Coronary artery (tissue), 2 donors: ENCODE results near the gene FAM3B.

Source experiments
- DNase-seq: peaks from one replicate; pipeline ENCODE4 v3.0.0-alpha.2; 2017; ENCODE audit warnings: low spot score
- H3K27ac ChIP-seq, 2 donors: fragments of 200-600 bp; sonication (generic); one replicate each; pipeline ENCODE4 v1.5.1; 2016 to 2019
- H3K4me3 ChIP-seq: fragments of 200-600 bp; sonication (generic); 2 replicates; pipeline ENCODE4 v1.5.1; 2016; ENCODE audit warnings: mild to moderate bottlenecking, moderate library complexity
- CTCF ChIP-seq: fragments of 200-600 bp; sonication (generic); IDR thresholded peaks from one replicate; pipeline ENCODE4 v1.5.1; 2019; ENCODE audit warnings: antibody characterized with exemption

Gene FAM3B

DNA sequence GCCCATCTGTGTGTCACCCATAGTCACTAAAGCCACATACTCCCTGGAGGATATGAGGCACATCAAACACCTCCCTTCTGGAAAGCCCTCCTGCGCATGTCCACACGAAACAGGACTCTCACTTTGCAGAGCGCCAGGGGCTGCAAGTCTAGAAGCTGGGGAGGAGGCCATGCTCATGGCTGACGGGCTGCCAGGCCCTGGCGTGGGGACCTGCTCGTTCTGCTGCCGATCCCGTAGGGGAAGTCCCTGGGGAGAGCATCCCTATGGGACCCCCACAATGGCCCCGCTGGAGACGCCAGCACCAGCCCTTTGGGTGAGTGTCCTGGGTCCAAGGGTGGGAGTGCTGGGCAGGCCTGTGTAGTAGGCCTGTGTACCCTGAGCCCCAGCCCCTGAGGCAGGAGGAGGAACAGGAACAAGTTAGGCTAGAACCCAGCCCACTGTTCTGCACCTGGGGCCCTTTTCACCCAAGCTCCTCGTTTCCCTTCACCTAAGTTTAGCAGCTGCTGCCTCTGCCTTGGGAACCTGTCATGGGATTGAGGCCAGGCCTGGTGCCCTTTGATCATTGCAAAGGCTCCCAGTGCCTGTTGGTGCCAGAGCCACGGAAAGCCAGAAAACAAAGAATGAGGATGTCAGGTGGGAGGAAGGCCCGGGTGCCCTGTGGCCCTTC lies 9.9 kb downstream of the FAM3B start:
- no peak overlapping the region for H3K27ac ChIP-seq
- no peak overlapping the region for H3K4me3 ChIP-seq
- DNase-seq: no peak
- no peak for TF ChIP-seq CTCF

DNA sequence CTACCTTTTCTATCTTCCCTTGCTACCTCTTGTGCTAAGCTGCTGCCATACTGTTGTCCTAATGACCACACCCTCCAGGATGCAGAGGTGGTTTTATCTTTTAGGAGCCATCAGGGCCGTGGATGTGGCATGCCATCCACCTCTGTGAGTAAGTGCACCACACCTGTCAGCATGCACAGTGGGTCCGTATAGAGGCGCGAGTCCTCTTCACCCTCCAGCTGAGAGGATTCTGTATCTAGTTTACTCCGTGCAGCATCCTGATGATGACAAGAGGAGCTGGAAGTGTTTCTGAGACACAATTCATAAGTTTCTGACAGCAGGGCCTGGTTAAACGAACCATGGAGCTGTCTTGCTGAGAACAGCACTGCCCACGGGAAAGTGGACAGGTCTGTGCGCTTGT lies 11.2 kb downstream of the FAM3B start:
- Histone ChIP-seq H3K4me3 (no peak overlapping the region), H3K27ac (no peak overlapping the region)
- TF ChIP-seq CTCF: no peak
- no peak for DNase-seq

DNA sequence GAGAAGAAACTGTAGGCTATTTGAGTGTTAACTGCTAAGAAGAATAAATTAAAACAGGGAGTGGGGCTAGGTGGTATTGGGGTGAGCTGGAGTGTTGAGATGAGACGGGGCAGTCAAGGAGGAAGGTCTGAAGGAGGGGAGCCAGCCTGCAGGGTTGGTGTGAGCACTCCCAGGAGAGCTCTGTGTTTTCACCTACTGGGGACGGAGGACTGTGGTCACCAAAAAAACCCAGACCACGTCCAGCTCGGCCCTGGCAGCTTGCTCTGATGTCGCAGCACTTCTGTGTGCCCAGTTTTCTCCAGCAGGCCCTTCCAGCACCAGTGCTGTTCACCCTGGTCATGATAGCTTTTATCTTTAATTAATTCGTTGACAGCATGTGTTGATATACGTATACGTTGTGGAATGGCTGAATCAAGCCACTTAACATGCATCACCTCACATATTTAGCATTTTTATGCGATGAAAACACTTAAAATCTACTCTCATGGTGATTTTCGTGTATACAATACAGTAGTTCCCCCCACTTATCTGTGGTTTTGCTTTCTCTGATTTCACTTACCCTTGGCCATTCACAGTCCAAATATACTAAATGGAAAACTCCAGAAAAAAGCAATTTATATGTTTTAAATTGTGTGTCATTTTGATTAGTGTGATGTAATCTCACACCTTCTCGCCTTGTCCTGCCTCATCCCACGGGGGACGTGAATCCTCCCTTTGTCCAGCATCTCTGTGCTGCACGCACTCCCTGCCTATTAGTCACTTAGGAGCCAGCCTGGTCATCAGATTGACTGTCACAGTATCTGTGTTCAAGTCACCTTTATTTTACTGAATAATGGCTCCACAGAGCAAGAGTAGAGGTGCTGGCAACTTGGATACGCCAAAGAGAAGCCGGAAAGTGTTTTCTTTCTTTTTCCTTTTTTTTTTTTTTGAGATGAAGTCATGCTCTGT lies 12.3 kb downstream of the FAM3B start:
- no peak overlapping the region for H3K4me3 ChIP-seq
- DNase-seq: no peak
- TF ChIP-seq CTCF: no peak
- H3K27ac ChIP-seq: no peak overlapping the region

DNA sequence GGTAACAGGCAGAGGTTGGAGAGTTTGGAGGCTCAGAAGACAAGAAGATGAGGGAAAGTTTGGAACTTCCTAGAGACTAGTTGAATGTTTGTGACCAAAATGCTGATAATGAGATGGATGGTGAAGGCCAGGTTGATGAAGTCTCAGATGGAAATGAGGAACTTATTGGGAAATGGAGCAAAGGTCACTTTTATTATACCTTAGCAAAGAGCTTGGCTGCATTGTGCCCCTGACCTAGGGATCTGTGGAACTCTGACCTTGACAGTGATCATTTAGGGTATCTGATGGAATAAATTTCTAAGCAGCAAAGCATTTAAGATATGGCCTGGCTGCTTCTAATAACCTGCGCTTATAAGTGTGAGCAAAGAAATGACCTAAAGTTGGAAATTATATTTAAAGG lies 17.2 kb downstream of the FAM3B start:
- TF ChIP-seq CTCF: no peak
- Histone ChIP-seq H3K4me3 (no peak overlapping the region), H3K27ac (no peak overlapping the region)
- DNase-seq: no peak

DNA sequence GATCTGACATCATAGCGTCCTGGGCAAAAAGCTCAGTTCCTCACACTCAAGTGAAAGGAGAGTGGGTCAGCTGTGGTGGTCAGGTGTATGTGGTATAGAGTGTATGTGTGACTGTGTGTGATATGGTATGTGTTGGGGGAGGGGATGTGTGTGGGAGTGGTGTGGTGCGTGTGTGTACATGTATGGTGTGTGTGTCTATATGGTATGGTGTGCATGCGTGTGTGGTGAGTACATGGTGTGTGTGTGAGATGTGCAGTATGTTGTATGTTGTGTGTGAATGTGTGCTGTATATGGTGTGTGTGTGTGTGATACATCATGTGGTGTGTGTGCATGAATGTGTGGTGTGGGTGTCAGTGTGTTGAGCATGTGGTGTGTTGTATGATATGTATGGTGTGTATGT lies 20.9 kb downstream of the FAM3B start:
- Histone ChIP-seq H3K27ac (no peak overlapping the region), H3K4me3 (no peak overlapping the region)
- TF ChIP-seq CTCF: no peak
- no peak for DNase-seq

DNA sequence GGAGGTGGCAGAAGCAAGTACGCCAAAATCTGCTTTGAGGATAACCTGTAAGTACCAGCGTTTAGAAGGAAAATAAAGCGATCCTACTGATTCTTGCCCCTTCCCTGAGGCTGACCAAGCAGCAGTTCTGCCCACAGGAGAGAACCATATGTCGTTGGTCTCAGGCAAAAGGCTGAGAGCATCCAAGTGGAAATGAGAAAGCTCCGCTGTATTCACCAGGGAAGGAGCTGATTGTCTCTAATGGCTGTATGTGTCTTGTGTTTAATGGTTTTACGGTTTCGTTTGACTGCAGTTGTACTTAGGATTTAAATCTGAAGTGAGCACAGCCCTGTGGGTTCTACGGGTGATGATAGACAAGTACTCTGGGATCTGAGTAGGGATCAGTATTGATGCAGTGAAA lies 21.9 kb downstream of the FAM3B start:
- DNase-seq: no peak
- no peak for TF ChIP-seq CTCF
- Histone ChIP-seq H3K27ac (no peak overlapping the region), H3K4me3 (no peak overlapping the region)

GRCh38 chr21:41342035-41342434 lies 25.4 kb downstream of the FAM3B start:
- TF ChIP-seq CTCF: no peak
- Histone ChIP-seq H3K27ac (no peak overlapping the region), H3K4me3 (no peak overlapping the region)
- DNase-seq: no peak
